HG02623 (cell line): ENCODE results near the gene MED12L.
"Not testable (repeated sequence)": the region's sequence is repeated elsewhere in the genome, so short reads cannot be mapped to it uniquely, and the experiment has no call there.

ENCODE experiments used
- ATAC-seq: cut with Tn5 transposase; IDR thresholded peaks from one replicate; pipeline ENCODE4 v1.9.1; 2021; ENCODE audit warnings: moderate library complexity; ENCODE audit not compliant: unreplicated experiment

Gene MED12L

DNA sequence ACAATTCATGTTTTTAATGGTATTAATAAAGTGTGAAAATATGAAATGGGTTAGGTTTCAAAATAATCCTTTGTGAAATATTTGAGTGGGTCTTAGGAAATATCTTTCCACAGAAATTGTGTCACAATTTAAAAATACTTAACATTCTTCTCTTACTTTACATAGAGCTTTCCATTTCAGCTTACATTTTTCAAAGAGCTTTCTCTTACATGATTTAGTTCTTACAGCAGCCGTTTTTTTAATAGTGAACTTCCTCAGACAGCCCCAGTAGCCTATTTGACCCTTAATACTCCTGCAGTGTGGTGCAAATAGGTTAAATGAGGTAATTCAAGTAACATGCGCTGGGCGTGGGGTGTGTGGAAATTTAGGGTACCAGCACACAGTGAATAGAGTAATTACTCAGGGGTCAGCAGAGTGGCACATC is 277.3 kb downstream of the MED12L start:
- ATAC-seq: no peak

GRCh38 chr3:151366993-151367392 is 281.5 kb downstream of the MED12L start:
- no peak for ATAC-seq

DNA sequence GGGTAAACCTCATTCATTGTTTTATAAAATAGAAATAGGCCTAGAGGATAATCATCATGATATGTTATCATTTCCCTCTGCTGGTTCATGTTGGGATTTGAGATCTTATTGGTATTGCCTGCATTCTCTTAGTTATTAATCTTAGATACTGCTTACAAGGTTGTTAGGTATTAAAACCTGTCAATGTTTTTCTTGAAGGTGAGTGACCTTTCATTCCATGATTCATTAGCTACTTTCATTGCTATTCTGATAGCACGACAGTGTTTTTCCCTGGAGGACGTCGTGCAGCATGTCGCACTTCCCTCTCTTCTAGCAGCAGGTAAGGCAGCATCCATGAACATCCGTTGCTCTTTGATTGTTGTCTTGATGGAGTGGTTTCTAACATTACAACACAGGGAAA is 282.0 kb downstream of the MED12L start:
- no peak for ATAC-seq

GRCh38 chr3:151371526-151371925 is 286.1 kb downstream of the MED12L start:
- no peak for ATAC-seq

- ATAC-seq: no peak
These were observed 286.8 kb downstream of the MED12L start for GRCh38 chr3:151372063-151372820.

GRCh38 chr3:151377768-151378385 is 292.4 kb downstream of the MED12L start:
- ATAC-seq: no peak

GRCh38 chr3:151379083-151379734 is 293.7 kb downstream of the MED12L start:
- ATAC-seq: peak; percentile 37

DNA sequence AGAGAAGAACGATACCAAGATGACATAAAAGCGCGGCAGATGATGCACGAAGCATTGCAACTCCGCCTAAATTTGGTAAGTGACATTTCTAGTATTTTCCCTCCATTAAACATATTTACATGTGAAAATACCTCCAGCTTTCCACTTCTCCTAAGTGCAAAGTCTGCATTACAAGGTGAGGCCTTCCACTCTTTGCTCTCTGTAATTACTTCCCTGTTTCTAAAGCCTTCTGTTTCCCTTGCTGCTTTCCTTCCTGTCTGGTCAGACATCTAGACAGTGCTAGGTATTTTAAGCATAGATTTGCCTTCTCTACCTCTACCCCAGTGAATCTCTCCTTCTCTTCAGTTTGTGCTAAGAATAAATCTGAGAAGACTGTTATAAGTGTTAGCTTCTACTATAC is 297.2 kb downstream of the MED12L start:
- ATAC-seq: peak; percentile 40

- ATAC-seq: no peak
These were observed 297.6 kb downstream of the MED12L start for GRCh38 chr3:151383111-151383510.

- peak; percentile 43 for ATAC-seq
These were observed 298.5 kb downstream of the MED12L start for GRCh38 chr3:151383956-151384355.

- ATAC-seq: peak; percentile 45
These were observed 299.3 kb downstream of the MED12L start, which contains the start of gene P2RY12 for GRCh38 chr3:151384741-151385174. P2RY12 (minus strand) TSS chr3:151384753; CDS start chr3:151338845, 45,908 bp downstream.

- ATAC-seq: no peak
These were observed 300.6 kb downstream of the MED12L start for GRCh38 chr3:151386056-151386455.

GRCh38 chr3:151387432-151387831 is 302.0 kb downstream of the MED12L start:
- ATAC-seq: no peak

GRCh38 chr3:151387842-151388241 is 302.4 kb downstream of the MED12L start:
- ATAC-seq: no peak

- ATAC-seq: no peak
These were observed 306.3 kb downstream of the MED12L start for GRCh38 chr3:151391720-151392119.

DNA sequence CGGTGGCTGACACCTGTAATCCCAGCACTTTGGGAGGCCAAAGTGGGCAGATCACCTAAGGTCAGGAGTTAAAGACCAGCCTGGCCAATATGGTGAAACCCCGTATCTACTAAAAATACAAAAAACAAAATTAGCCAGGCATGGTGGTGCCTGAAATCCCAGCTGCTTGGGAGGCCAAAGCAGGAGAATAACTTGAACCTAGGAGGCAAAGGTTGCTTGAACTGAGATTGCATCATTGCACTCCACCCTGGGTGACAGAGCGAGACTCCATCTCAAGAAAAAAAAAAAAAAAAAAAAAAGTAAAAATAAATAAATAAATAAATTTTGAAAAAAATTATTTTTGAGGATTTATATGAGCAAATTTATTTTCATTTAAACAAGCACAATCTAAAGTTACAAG is 306.7 kb downstream of the MED12L start:
- ATAC-seq: not testable (repeated sequence)

GRCh38 chr3:151393146-151393830 is 307.8 kb downstream of the MED12L start:
- ATAC-seq: no peak

DNA sequence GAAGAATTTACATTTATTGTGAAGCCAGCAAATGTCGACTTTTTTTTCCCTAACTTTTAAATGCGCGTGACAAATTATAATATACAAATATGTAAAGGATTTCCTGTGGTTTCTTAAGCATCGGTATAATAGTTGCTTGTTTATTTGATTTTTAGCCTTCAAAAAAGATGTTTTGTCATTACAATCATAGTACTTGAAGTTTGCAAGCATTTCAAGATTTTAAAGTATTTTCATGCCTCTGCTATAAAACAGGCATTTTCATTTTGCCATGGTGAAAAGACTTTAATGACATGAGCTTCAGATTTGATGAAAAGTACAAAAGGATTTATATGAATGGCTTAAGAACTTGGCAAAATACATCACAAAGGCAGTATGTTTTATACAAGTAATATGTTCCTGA is 308.5 kb downstream of the MED12L start:
- ATAC-seq: no peak

DNA sequence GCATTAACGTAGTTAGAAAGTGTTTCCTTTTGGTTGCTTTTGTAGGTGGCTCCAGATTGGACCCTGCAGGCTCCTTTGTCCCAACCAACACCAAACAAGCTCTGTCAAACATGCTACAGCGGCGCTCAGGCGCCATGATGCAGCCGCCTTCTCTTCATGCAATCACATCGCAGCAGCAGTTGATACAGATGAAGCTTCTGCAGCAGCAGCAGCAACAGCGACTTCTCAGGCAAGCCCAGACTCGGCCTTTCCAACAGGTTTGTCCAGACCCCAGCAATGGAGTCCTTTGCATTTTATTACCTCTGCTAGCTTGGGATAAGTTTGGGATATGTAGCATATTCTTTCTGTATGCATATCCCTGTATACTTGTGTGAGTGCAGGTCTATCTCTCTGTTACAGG is 309.1 kb downstream of the MED12L start:
- no peak for ATAC-seq

DNA sequence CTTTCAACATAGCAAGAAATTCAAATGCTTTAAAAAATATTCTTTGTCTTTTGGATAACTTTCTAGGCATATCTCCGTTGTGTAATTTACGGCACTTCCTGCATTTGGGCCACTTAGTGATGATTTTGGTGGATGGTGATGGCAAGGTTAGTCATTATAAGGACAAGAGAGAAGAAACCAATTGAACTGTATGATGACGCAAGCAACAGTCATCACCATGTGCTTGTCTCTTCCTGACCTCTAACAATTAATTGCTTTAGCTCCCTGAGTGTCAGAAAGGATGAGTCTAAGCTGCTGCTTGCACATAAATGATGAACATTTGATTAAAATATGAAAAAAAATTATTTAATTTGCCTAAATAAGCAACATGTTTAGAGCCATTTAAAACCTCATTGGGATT is 310.3 kb downstream of the MED12L start:
- no peak for ATAC-seq

GRCh38 chr3:151398895-151399294 is 313.4 kb downstream of the MED12L start:
- ATAC-seq: no peak
